Measurements from ENCODE around the gene CENPH. TPM values are rescaled to one million over a fixed set of nuclear protein-coding genes. Genes with fewer than 3 reads are reported as not detected.
"Not testable (repeated sequence)": the region's sequence is repeated elsewhere in the genome, so short reads cannot be mapped to it uniquely, and the experiment has no call there.

The CENPH gene, protein sequence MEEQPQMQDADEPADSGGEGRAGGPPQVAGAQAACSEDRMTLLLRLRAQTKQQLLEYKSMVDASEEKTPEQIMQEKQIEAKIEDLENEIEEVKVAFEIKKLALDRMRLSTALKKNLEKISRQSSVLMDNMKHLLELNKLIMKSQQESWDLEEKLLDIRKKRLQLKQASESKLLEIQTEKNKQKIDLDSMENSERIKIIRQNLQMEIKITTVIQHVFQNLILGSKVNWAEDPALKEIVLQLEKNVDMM
- 10 to 100 TPM; 80.7 to 82.0 TPM for total RNA-seq

DNA sequence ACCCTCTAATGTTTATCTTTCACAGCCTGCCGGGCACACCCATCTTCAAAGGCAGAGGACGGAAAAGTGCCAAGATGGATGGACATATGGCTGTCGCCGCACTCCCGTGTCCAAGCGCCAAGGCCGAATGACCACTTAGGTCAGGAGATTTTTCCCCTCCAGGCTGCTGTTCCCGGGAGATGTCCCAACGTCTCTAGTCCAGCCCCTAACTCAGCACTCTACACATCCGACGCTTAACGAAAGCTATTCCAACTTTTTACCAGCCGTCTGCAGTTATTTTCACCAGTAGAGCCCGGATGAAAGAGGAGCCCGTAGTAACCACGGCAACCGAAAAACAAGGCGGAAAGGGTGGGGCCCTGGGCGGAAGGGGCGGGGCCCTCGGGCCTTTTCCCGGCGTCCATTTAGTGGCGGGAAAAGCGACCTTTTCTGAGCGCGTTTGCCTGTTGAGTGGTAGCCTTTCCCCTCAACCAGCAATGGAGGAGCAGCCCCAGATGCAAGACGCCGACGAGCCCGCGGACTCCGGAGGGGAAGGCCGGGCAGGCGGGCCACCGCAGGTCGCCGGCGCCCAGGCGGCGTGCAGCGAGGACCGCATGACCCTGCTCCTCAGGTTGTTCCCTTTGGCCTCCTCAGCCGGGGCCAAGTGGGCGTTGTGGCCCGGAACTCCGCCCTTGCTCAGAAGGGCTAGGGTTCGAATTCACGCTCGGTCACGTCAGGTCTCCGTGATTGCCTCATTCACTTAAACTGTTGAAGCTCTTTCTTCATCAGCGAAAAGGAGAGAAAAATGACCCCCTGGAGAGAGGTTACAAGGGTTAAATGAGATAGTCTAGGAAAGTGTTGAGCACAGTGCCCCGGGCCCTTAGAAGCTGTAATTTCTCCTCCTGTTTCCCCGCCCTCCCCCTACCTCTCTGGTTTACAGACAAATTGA, at the start of gene CENPH:
Gene CENPH (plus strand): TSS at position 422 of the 925 bp plus-strand sequence. CDS start 52 bp downstream, at position 474.
- H3K4me3 Mint-ChIP-seq: peak within 1 kb of the TSS; percentile 90
- peaks cover 13% of the 10 kb centered on the region for H3K36me3 Mint-ChIP-seq
- H3K27me3 Mint-ChIP-seq: no peaks in the 10 kb centered on the region
- H3K4me1 Mint-ChIP-seq (ENCODE audit: low read depth): peaks cover 6% of the 10 kb centered on the region
- no peaks in the 10 kb centered on the region for H3K9me3 Mint-ChIP-seq
- CTCF ChIA-PET: interaction anchor here (1.0 to 2.4 kb wide), 5 partner anchors 45 to 190 kb away, joined by 3 to 15 read pairs (median 6); partner anchors contain the start of genes CCDC125, CDK7 and SLC30A5
- H3K27ac Mint-ChIP-seq: peak within 1 kb of the TSS; percentile 89
- intact Hi-C loops (cut with micrococcal nuclease): loop anchor here (1.0 kb wide), 6 partner anchors 22 to 180 kb away; partner anchors contain the start of genes AK6, CCNB1, CDK7 and RAD17
- DNase-seq: peak; percentile 96
- POLR2A ChIA-PET: interaction anchor here (0.7 to 2.4 kb wide), 11 partner anchors 11 to 143 kb away, joined by 3 to 14 read pairs (median 6); partner anchors contain the start of genes CCDC125, CDK7 and SLC30A5

DNA sequence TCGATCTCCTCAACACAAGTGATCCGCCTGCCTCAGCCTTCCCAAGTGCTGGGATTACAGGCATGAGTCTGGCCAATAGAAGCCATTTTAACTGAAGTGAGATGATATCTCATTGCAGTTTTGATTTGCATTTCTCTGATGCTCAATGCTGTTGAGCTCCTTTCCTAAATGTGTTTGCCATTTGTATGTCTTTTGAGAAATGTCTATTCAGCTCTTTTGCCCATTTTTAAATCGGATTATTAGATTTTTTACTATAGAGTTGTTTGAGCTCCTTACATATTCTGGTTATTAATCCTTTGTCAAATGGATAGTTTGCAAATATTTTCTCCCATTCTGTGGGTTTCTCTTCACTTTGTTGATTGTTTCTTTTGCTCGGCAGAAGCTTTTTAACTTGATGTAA, 49.1 kb upstream of the CENPH start:
- H3K27ac Mint-ChIP-seq; intact Hi-C loops (cut with micrococcal nuclease); H3K9me3 Mint-ChIP-seq; H3K27me3 Mint-ChIP-seq; POLR2A ChIA-PET; H3K4me3 Mint-ChIP-seq; H3K36me3 Mint-ChIP-seq; H3K4me1 Mint-ChIP-seq (ENCODE audit: low read depth); DNase-seq: not testable (repeated sequence)
- CTCF ChIA-PET: interaction anchor here (1.1 kb wide), 1 partner anchor 46 kb away, joined by 3 read pairs; the partner anchor contains the start of gene SLC30A5

DNA sequence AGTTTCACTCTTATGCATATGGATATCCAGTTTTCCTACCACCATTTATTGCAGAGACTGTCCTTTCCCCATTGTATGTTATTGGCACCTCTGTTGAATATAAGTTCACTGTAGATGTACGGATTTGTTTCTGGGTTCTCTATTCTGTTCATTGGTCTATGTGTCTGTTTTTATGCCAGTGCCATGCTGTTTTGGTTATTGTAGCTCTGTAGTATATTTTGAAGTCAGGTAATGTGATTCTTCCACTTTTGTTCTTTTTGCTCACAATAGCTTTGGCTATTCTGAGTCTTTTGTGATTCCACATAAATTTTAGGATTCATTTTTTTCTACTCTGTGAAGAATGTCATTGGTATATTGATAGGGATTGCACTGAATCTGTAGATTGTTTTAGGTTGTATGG, 48.6 kb upstream of the CENPH start:
- CTCF ChIA-PET: no interaction called here
- Mint-ChIP-seq H3K4me1 (ENCODE audit: low read depth) (no peaks in the 10 kb centered on the region), H3K9me3 (peaks cover 10% of the 10 kb centered on the region), H3K27ac (no peak overlapping the region), H3K27me3 (no peaks in the 10 kb centered on the region), H3K36me3 (no peaks in the 10 kb centered on the region), H3K4me3 (no peak overlapping the region)
- intact Hi-C loops (cut with micrococcal nuclease): no loop called here
- POLR2A ChIA-PET: interaction anchor here (1.2 kb wide), 1 partner anchor 232 kb away, joined by 3 read pairs; no protein-coding TSS in a partner anchor
- DNase-seq: no peak

DNA sequence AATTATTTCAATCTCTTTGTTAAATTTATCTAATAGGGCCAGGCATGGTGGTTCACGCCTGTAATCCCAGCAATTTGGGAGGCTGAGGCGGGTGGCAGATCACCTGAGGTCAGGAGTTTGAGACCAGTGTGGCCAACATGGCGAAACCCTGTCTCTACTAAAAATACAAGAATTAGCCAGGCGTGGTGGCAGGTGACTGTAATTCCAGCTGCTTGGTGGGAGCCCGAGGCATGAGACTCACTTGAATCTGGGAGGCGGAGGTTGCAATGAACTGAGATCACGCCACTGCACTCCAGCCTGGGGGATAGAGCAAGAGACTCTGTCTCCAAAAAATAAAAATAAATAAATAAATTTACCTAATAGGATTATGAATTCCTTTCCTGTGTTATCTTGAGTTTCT, 40.8 kb upstream of the CENPH start:
- H3K4me3 Mint-ChIP-seq; H3K27me3 Mint-ChIP-seq; intact Hi-C loops (cut with micrococcal nuclease); DNase-seq; H3K36me3 Mint-ChIP-seq; H3K27ac Mint-ChIP-seq; H3K9me3 Mint-ChIP-seq; POLR2A ChIA-PET; CTCF ChIA-PET; H3K4me1 Mint-ChIP-seq (ENCODE audit: low read depth): not testable (repeated sequence)

DNA sequence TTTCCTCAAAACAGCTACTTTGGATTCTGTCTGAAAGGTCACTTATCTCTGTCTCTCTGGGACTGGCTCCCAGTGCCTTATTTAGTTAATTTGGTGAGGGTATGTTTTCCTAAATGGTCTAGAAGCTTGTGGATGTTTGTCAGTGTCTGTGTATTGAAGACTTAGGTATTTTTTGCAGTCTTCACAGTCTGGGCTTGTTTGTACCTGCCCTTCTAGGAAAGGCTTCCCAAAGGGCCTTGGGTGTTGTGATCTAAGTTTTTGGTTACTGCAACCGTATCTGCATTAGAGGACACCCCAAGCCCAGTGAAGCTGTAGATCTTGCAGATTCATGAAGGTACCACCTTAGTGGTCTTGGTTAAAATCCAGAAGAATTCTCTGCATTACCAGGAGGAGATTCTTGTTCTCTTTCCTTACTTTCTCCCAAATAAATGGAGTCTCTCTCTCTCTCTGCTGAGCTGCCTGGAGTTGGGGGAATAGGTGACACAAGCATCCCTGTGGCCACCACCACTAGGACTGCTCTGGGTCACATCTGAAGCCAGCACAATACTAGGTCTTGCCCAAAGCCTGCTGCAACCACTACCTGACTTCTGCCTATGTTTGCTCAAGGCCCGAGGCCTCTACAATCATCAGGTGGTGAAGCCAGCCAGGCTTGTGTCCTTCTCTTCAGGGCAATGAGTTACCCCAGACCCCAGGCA, 40.3 kb upstream of the CENPH start:
- no peaks in the 10 kb centered on the region for H3K27me3 Mint-ChIP-seq
- H3K4me1 Mint-ChIP-seq (ENCODE audit: low read depth): no peaks in the 10 kb centered on the region
- POLR2A ChIA-PET: no interaction called here

DNA sequence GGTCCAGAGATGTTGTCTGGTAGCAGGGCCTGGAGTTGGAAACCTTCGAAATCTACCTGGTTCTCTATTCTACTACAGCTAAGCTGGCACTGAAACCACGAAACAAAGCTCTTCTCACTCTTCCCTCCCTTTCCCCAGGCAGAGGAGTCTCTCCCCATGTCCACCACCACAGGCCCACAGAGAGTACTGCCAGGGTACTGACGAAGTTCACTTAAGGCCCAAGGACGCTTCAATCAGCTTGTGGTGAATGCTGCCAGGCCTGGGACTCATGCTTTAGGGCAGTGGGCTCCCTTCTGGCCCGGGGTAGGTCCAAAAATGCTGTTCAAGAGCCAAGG, 39.7 kb upstream of the CENPH start:
- no peak overlapping the region for H3K4me3 Mint-ChIP-seq
- H3K27me3 Mint-ChIP-seq: no peaks in the 10 kb centered on the region
- no peak for DNase-seq
- no peaks in the 10 kb centered on the region for H3K4me1 Mint-ChIP-seq (ENCODE audit: low read depth)
- no peak overlapping the region for H3K27ac Mint-ChIP-seq
- no peaks in the 10 kb centered on the region for H3K36me3 Mint-ChIP-seq
- ChIA-PET CTCF (no interaction called here), POLR2A (no interaction called here)
- intact Hi-C loops (cut with micrococcal nuclease): no loop called here
- H3K9me3 Mint-ChIP-seq: no peaks in the 10 kb centered on the region

More for the DNA sequence above, 40.3 kb upstream of the CENPH start:
- no peak overlapping the region for H3K4me3 Mint-ChIP-seq
- intact Hi-C loops (cut with micrococcal nuclease): no loop called here
- H3K36me3 Mint-ChIP-seq: no peaks in the 10 kb centered on the region
- DNase-seq: no peak
- H3K9me3 Mint-ChIP-seq: no peaks in the 10 kb centered on the region
- no peak overlapping the region for H3K27ac Mint-ChIP-seq
- CTCF ChIA-PET: no interaction called here

DNA sequence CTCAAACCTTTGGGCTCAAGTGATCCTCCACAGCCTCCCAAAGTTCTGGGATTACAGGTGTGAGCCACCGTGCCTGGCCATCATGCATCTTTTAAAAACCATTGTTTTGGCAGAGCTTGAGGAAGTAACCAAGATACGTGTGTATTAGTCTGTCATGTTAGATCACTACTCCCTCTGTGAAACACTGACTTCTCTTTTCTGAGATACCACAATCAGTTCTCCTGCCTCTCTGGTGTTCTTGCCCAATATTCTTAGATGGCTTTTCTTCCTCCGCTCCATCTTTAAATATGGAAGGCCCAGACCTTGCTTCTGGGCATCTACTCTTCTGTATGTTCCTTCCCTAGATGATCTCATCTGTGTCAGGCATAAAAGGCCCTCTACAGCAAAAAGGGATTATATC, 36.7 kb upstream of the CENPH start:
- ChIA-PET POLR2A (no interaction called here), CTCF (interaction anchor here (1.1 kb wide), 1 partner anchor 180 kb away, joined by 3 read pairs; the partner anchor contains the start of gene CCDC125)
- intact Hi-C loops (cut with micrococcal nuclease): no loop called here
- no peaks in the 10 kb centered on the region for H3K4me1 Mint-ChIP-seq (ENCODE audit: low read depth)
- no peaks in the 10 kb centered on the region for H3K27me3 Mint-ChIP-seq
- H3K9me3 Mint-ChIP-seq: no peaks in the 10 kb centered on the region
- no peak for DNase-seq
- no peak overlapping the region for H3K4me3 Mint-ChIP-seq
- no peak overlapping the region for H3K27ac Mint-ChIP-seq
- no peaks in the 10 kb centered on the region for H3K36me3 Mint-ChIP-seq

DNA sequence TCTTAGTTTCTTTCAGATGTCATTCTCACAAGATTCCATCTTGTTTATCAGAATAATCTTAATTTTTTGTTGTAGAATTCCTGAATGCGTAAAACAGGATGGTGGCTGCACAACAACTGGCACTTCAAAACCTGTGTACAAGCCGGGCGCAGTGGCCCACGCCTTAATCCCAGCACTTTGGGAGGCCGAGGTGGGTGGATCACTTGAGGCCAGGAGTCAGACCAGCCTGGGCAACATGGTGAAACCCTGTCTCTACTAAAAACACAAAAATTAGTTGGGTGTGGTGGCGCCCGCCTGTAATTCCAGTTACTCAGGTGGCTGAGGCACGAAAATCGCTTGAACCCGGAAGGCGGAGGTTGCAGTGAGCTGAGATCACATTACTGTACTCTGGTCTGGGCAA, 32.9 kb upstream of the CENPH start:
- Mint-ChIP-seq H3K4me3 (no peak overlapping the region), H3K27me3 (no peaks in the 10 kb centered on the region), H3K9me3 (no peaks in the 10 kb centered on the region), H3K4me1 (ENCODE audit: low read depth) (no peaks in the 10 kb centered on the region), H3K36me3 (no peaks in the 10 kb centered on the region), H3K27ac (no peak overlapping the region)
- CTCF ChIA-PET: no interaction called here
- POLR2A ChIA-PET: no interaction called here
- no peak for DNase-seq
- intact Hi-C loops (cut with micrococcal nuclease): no loop called here

DNA sequence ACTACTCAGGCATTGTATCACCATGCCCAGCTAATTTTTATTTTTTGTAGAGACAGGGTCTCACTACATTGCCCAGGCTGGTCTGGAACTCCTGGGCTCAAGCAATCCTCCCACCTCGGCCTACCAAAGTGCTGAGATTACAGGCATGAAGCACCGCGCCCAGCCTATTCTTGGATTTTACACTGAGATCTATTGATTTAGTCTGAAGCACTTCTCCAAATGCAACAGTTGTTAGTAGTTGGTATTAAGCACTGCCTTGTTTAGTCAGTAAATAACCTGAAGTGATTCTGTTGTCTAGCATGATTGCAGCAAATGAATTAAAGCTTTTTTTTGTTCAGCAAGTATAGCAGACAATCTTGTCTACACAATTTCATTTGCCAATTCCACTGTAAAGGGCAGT, 31.3 kb upstream of the CENPH start:
- Mint-ChIP-seq H3K4me3 (no peak overlapping the region), H3K9me3 (no peaks in the 10 kb centered on the region), H3K27ac (no peak overlapping the region), H3K36me3 (no peaks in the 10 kb centered on the region), H3K27me3 (no peaks in the 10 kb centered on the region), H3K4me1 (ENCODE audit: low read depth) (no peaks in the 10 kb centered on the region)
- intact Hi-C loops (cut with micrococcal nuclease): no loop called here
- no peak for DNase-seq
- POLR2A ChIA-PET: no interaction called here
- CTCF ChIA-PET: no interaction called here

DNA sequence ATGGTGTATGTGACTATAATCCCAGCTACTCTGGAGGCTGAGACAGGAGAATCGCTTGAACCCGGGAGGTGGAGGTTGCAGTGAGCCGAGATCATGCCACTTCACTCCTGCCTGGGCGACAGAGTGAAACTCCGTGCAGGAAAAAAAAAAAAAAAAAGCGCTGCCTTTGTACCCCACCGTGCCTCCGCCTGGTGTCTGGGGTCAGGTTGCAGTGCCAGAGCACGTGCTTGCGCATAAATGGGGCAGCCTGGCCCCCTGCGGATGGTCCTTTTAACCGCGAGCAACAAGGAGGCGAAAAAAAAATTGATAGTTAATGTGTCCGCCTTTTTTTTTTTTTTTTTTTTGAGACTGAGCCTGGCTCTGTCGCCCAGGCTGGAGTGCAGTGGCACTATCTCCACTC, 28.7 kb upstream of the CENPH start:
- intact Hi-C loops (cut with micrococcal nuclease): loop anchor here (10.0 kb wide), 1 partner anchor 116 kb away; no protein-coding TSS in a partner anchor
- H3K9me3 Mint-ChIP-seq: no peaks in the 10 kb centered on the region
- no peaks in the 10 kb centered on the region for H3K27me3 Mint-ChIP-seq
- peaks cover under 1% of the 10 kb centered on the region for H3K4me1 Mint-ChIP-seq (ENCODE audit: low read depth)
- ChIA-PET CTCF (no interaction called here), POLR2A (no interaction called here)
- no peak for DNase-seq
- no peaks in the 10 kb centered on the region for H3K36me3 Mint-ChIP-seq
- H3K27ac Mint-ChIP-seq: no peak overlapping the region
- no peak overlapping the region for H3K4me3 Mint-ChIP-seq

DNA sequence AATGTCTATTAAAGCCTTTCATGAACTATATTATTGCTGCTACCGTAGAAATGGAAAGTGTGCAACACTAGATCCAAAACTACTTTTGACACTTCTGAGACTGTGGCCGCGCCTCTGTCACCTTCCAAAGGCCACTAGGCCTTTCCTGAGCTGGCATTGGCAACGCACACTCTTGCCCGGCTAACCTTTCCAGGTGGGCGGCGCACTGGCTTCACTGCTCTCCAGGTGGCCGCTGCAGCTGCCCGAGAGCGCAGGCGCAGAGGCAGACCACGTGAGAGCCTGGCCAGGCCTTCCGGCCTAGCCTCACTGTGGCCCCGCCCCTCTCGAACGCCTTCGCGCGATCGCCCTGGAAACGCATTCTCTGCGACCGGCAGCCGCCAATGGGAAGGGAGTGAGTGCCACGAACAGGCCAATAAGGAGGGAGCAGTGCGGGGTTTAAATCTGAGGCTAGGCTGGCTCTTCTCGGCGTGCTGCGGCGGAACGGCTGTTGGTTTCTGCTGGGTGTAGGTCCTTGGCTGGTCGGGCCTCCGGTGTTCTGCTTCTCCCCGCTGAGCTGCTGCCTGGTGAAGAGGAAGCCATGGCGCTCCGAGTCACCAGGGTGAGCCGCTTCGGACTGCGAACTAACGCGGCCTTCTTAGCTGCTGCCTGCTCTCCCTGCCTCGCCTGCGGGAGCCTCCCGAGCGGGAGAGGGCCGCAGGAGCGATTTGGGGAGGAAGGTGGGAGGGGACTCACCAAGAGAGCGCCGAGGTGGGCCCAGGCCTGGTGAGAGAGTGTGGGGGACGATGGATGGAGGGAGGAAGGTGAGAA, 22.5 kb upstream of the CENPH start, which contains the start of gene CCNB1:
Gene CCNB1 (plus strand): TSS at position 465 of the 807 bp plus-strand sequence. CDS start 113 bp downstream, at position 578.
- Mint-ChIP-seq H3K4me3 (peak within 1 kb of the TSS; percentile 92), H3K36me3 (peaks cover 28% of the 10 kb centered on the region), H3K27me3 (no peaks in the 10 kb centered on the region), H3K4me1 (ENCODE audit: low read depth) (peaks cover 28% of the 10 kb centered on the region), H3K27ac (peak within 1 kb of the TSS; percentile 78), H3K9me3 (no peaks in the 10 kb centered on the region)
- ChIA-PET CTCF (interaction anchor here (0.6 to 2.4 kb wide), 2 partner anchors 73 to 246 kb away, joined by 4 to 11 read pairs; partner anchors contain the start of gene SLC30A5), POLR2A (interaction anchor here (0.6 to 1.9 kb wide), 5 partner anchors 11 to 101 kb away, joined by 3 to 13 read pairs (median 5); partner anchors contain the start of genes CENPH and SLC30A5)
- DNase-seq: peak; percentile 99
- intact Hi-C loops (cut with micrococcal nuclease): loop anchor here (1.0 to 10.0 kb wide), 6 partner anchors 22 to 202 kb away; partner anchors contain the start of genes AK6, CDK7, CENPH and RAD17
